GM21390 (cell line): ENCODE measurements around the gene NPFF.

ENCODE experiments used
- ATAC-seq: cut with Tn5 transposase; IDR thresholded peaks from one replicate; pipeline ENCODE4 v1.9.1; 2021; ENCODE audit not compliant: unreplicated experiment

Gene NPFF

GRCh38 chr12:53514628-53515290 is 7.5 kb upstream of the NPFF start:
- no peak for ATAC-seq

GRCh38 chr12:53513712-53514410 is 6.6 kb upstream of the NPFF start:
- no peak for ATAC-seq

- no peak for ATAC-seq
Observed at GRCh38 chr12:53510181-53510812, 3.0 kb upstream of the NPFF start.

- ATAC-seq = peak; percentile 91
Observed at GRCh38 chr12:53508534-53509170, 1.4 kb upstream of the NPFF start.

GRCh38 chr12:53507603-53507885 is 260 bp upstream of the NPFF start:
- ATAC-seq = no peak

- ATAC-seq = no peak
Observed at GRCh38 chr12:53506450-53506785, 866 bp downstream of the NPFF start.

GRCh38 chr12:53505555-53506449 is 1.5 kb downstream of the NPFF start:
- ATAC-seq = no peak

- ATAC-seq = no peak
Observed at GRCh38 chr12:53505086-53505485, 2.2 kb downstream of the NPFF start.

- no peak for ATAC-seq
Observed at GRCh38 chr12:53504004-53504920, 3.0 kb downstream of the NPFF start.

GRCh38 chr12:53502983-53503728 is 4.1 kb downstream of the NPFF start:
- no peak for ATAC-seq

GRCh38 chr12:53502331-53502730 is 5.0 kb downstream of the NPFF start:
- ATAC-seq = no peak

- no peak for ATAC-seq
Observed at GRCh38 chr12:53501615-53502181, 5.6 kb downstream of the NPFF start.

- peak; percentile 74 for ATAC-seq
Observed at GRCh38 chr12:53500776-53501614, 6.3 kb downstream of the NPFF start, which contains the start of gene TARBP2. TSS of gene TARBP2 (plus strand) at chr12:53501283. CDS start at chr12:53501409, 126 bp downstream.

- ATAC-seq = no peak
Observed at GRCh38 chr12:53500142-53500775, 7.0 kb downstream of the NPFF start.

- ATAC-seq = no peak
Observed at GRCh38 chr12:53499266-53500141, 7.8 kb downstream of the NPFF start, which contains the start of gene MAP3K12. TSS of gene MAP3K12 (minus strand) at chr12:53499458. CDS start at chr12:53487391, 12,067 bp downstream.

GRCh38 chr12:53498235-53498630 is 9.1 kb downstream of the NPFF start:
- ATAC-seq = no peak
